ENCODE results near the gene WDR13.
"Not testable (repeated sequence)": the region's sequence is repeated elsewhere in the genome, so short reads cannot be mapped to it uniquely, and the experiment has no call there.

The WDR13 gene

GRCh38 chrX:48595929-48596328, 1.4 kb upstream of the WDR13 start:
- no peak for DNase-seq (ENCODE audit: low spot score)

GRCh38 chrX:48598614-48599013, 1.3 kb downstream of the WDR13 start:
- DNase-seq (ENCODE audit: low spot score): no peak

GRCh38 chrX:48599341-48599740, 2.0 kb downstream of the WDR13 start:
- no peak for DNase-seq (ENCODE audit: low spot score)

- DNase-seq (ENCODE audit: low spot score): no peak
These were observed 2.9 kb downstream of the WDR13 start for GRCh38 chrX:48600226-48600625.

- no peak for DNase-seq (ENCODE audit: low spot score)
These were observed 4.6 kb downstream of the WDR13 start for GRCh38 chrX:48601741-48602394.

GRCh38 chrX:48604701-48605100, 7.4 kb downstream of the WDR13 start:
- no peak for DNase-seq (ENCODE audit: low spot score)

GRCh38 chrX:48606091-48606490, 8.8 kb downstream of the WDR13 start:
- no peak for DNase-seq (ENCODE audit: low spot score)

- DNase-seq (ENCODE audit: low spot score): no peak
These were observed 14.4 kb downstream of the WDR13 start for GRCh38 chrX:48611703-48612102.

GRCh38 chrX:48613502-48614160, 16.3 kb downstream of the WDR13 start:
- no peak for DNase-seq (ENCODE audit: low spot score)

- no peak for DNase-seq (ENCODE audit: low spot score)
These were observed 19.3 kb downstream of the WDR13 start for GRCh38 chrX:48616576-48616975.

- DNase-seq (ENCODE audit: low spot score): peak; percentile 53
These were observed 20.4 kb downstream of the WDR13 start for GRCh38 chrX:48617542-48618340.

GRCh38 chrX:48626401-48627298, 29.4 kb downstream of the WDR13 start:
- no peak for DNase-seq (ENCODE audit: low spot score)

GRCh38 chrX:48631376-48632090, 34.2 kb downstream of the WDR13 start:
- peak; percentile 95 for DNase-seq (ENCODE audit: low spot score)

GRCh38 chrX:48632207-48632606, 34.9 kb downstream of the WDR13 start:
- no peak for DNase-seq (ENCODE audit: low spot score)

- DNase-seq (ENCODE audit: low spot score): no peak
These were observed 39.0 kb downstream of the WDR13 start for GRCh38 chrX:48636301-48636700.

GRCh38 chrX:48636776-48637175, 39.5 kb downstream of the WDR13 start:
- DNase-seq (ENCODE audit: low spot score): no peak

- DNase-seq (ENCODE audit: low spot score): no peak
These were observed 48.4 kb downstream of the WDR13 start for GRCh38 chrX:48645669-48646068.

- DNase-seq (ENCODE audit: low spot score): peak; percentile 91
These were observed 51.1 kb downstream of the WDR13 start for GRCh38 chrX:48648336-48648751.

GRCh38 chrX:48649102-48649501, 51.8 kb downstream of the WDR13 start:
- no peak for DNase-seq (ENCODE audit: low spot score)

- DNase-seq (ENCODE audit: low spot score): not testable (repeated sequence)
These were observed 54.8 kb downstream of the WDR13 start for GRCh38 chrX:48652055-48652579.

GRCh38 chrX:48654746-48655145, 57.5 kb downstream of the WDR13 start:
- not testable (repeated sequence) for DNase-seq (ENCODE audit: low spot score)

Data from cerebellar cortex (tissue), 1 donor.